Common myeloid progenitor, CD34-positive (primary cell): Measurements from ENCODE around the gene TMC2.

ENCODE experiments used
- CTCF ChIA-PET: fragments of 350-600 bp; sonication (Branson Sonifier 250); formaldehyde crosslinking; loops from one replicate; lab custom pipeline; 2021; ENCODE audit warnings: antibody characterized with exemption; lab: Charles Lee
- POLR2A ChIA-PET: fragments of 350-600 bp; sonication (Branson Sonifier 250); formaldehyde crosslinking; loops from one replicate; lab custom pipeline; 2021; ENCODE audit warnings: antibody characterized with exemption; lab: Charles Lee
- DNase-seq, 3 donors: peaks; one replicate each; pipeline versions ENCODE4 v3.0.0 to v3.0.0-alpha.2; 2013
- H3K27ac ChIP-seq, 2 experiments: 1 replicate in 1 of 2; 2 replicates in 1 of 2; pipeline ENCODE4 v1.7.0; 2013; ENCODE audit warnings: inconsistent platforms in 2 of 2, low read length in 2 of 2, mild to moderate bottlenecking in 2 of 2, low read depth in 1 of 2, moderate library complexity in 1 of 2; ENCODE audit not compliant: severe bottlenecking in 2 of 2, insufficient read depth in 1 of 2, poor library complexity in 1 of 2
- H3K27me3 ChIP-seq, 5 experiments: replicated peaks in 2 of 5; 1 replicate in 3 of 5; 2 replicates in 2 of 5; pipeline versions ENCODE4 v1.6.1 to v1.7.0; 2013; ENCODE audit warnings: low read length in 4 of 5, mild to moderate bottlenecking in 2 of 5, moderate library complexity in 2 of 5, inconsistent platforms in 1 of 5; ENCODE audit not compliant: insufficient read depth in 5 of 5, control insufficient read depth in 4 of 5
- H3K36me3 ChIP-seq, 4 experiments: 1 replicate in 2 of 4; 2 replicates in 2 of 4; pipeline versions ENCODE4 v1.6.1 to v1.7.0; 2013; ENCODE audit warnings: low read length in 3 of 4, control low read depth in 1 of 4, mild to moderate bottlenecking in 1 of 4; ENCODE audit not compliant: control insufficient read depth in 4 of 4, insufficient read depth in 4 of 4
- H3K4me1 ChIP-seq, 4 experiments: 1 replicate in 3 of 4; 2 replicates in 1 of 4; pipeline versions ENCODE4 v1.6.1 to v1.7.1; 2013; ENCODE audit warnings: low read length in 3 of 4, mild to moderate bottlenecking in 3 of 4, control low read depth in 1 of 4, inconsistent platforms in 1 of 4, moderate library complexity in 1 of 4; ENCODE audit not compliant: control insufficient read depth in 4 of 4, insufficient read depth in 4 of 4; ENCODE audit errors: control extremely low read depth in 1 of 4
- H3K4me3 ChIP-seq, 7 experiments: 1 replicate in 4 of 7; 2 replicates in 3 of 7; pipeline versions ENCODE4 v1.5.1 to v1.7.0; 2013; ENCODE audit warnings: mild to moderate bottlenecking in 7 of 7, low read length in 6 of 7, moderate library complexity in 6 of 7, inconsistent platforms in 2 of 7, low read depth in 2 of 7, control low read depth in 1 of 7; ENCODE audit not compliant: insufficient read depth in 4 of 7, control insufficient read depth in 1 of 7; ENCODE audit errors: extremely low read depth in 1 of 7
- H3K9me3 ChIP-seq, 5 experiments: 1 replicate in 4 of 5; 2 replicates in 1 of 5; pipeline versions ENCODE4 v1.6.1 to v1.7.1; 2013; ENCODE audit warnings: low read length in 4 of 5, mild to moderate bottlenecking in 2 of 5, inconsistent platforms in 1 of 5, low read depth in 1 of 5, moderate library complexity in 1 of 5; ENCODE audit not compliant: control insufficient read depth in 4 of 5, insufficient read depth in 2 of 5; ENCODE audit errors: control extremely low read depth in 1 of 5
- WGBS: methylation state at CpG from one replicate; pipeline ENCODE4 v1.1.5; 2013; ENCODE audit not compliant: insufficient coverage; 5-methylcytosine and 5-hydroxymethylcytosine counted together

The TMC2 gene

GRCh38 chr20:2575682-2576081 lies 39.3 kb downstream of the TMC2 start:
- no peak overlapping the region for H3K4me3 ChIP-seq
- no peak overlapping the region for H3K27ac ChIP-seq
- no peaks in the 10 kb centered on the region for H3K9me3 ChIP-seq
- WGBS: no CpG with 5 or more reads among the region's 1 CpG
- H3K27me3 ChIP-seq: peaks cover under 1 to 21% (median 7%) of the 10 kb centered on the region in 5 experiments
- POLR2A ChIA-PET: no interaction called here
- no peak for DNase-seq
- H3K4me1 ChIP-seq: peaks cover 0 to 8% (median 2%) of the 10 kb centered on the region in 4 experiments
- CTCF ChIA-PET: no interaction called here
- no peaks in the 10 kb centered on the region for H3K36me3 ChIP-seq

DNA sequence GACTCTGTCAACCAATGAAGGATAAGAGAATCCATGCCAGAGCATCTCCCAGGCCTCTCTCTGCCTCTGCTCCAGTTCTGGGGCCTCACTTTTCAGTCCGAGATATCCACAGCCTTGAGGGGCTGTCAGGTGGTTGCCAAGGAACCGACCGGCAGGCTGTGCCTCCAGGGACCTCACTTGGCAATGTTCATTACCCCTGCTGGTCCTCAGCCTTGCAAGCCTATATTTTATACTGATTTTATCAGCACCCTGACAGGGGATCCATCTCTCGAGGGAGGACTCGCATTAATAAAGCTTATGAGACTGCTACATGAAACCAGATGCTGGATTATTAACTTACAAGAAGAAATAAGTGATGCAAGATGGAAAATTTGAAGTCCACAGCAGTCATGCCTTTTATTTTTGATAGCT lies 39.9 kb downstream of the TMC2 start:
- no peak overlapping the region for H3K27ac ChIP-seq
- CTCF ChIA-PET: no interaction called here
- WGBS: 98% methylated on average over 5 of the region's 5 CpGs
- H3K4me3 ChIP-seq: no peak overlapping the region
- no peak for DNase-seq
- no peaks in the 10 kb centered on the region for H3K36me3 ChIP-seq
- peaks cover 0 to 15% (median 7%) of the 10 kb centered on the region in 5 experiments for H3K27me3 ChIP-seq
- peaks cover 0 to 8% (median 2%) of the 10 kb centered on the region in 4 experiments for H3K4me1 ChIP-seq
- POLR2A ChIA-PET: no interaction called here
- no peaks in the 10 kb centered on the region for H3K9me3 ChIP-seq

- Histone ChIP-seq H3K9me3 (no peaks in the 10 kb centered on the region), H3K36me3 (no peaks in the 10 kb centered on the region), H3K4me1 (peaks cover 0 to 8% (median 2%) of the 10 kb centered on the region in 4 experiments), H3K4me3 (peak overlapping the region in 2 of 7 experiments; percentile 3 to 6), H3K27ac (no peak overlapping the region), H3K27me3 (peaks cover 0 to 14% (median 3%) of the 10 kb centered on the region in 5 experiments)
- CTCF ChIA-PET: no interaction called here
- POLR2A ChIA-PET: interaction anchor here (0.6 kb wide), 1 partner anchor 17 kb away, joined by 3 read pairs; no protein-coding TSS in a partner anchor
- peak; percentile 28 to 50 (median 39) for DNase-seq
- 23% methylated on average over 7 of the region's 10 CpGs for WGBS
Measured at GRCh38 chr20:2578475-2579192, 42.3 kb downstream of the TMC2 start.

GRCh38 chr20:2585811-2586210 lies 49.4 kb downstream of the TMC2 start:
- H3K4me1 ChIP-seq: no peaks in the 10 kb centered on the region
- POLR2A ChIA-PET: no interaction called here
- H3K9me3 ChIP-seq: no peaks in the 10 kb centered on the region
- no peak overlapping the region for H3K27ac ChIP-seq
- no peak overlapping the region for H3K4me3 ChIP-seq
- H3K27me3 ChIP-seq: peaks cover 0 to 11% (median 3%) of the 10 kb centered on the region in 5 experiments
- no peak for DNase-seq
- H3K36me3 ChIP-seq: no peaks in the 10 kb centered on the region
- CTCF ChIA-PET: no interaction called here
- 90% methylated on average over 1 of the region's 1 CpG for WGBS

- DNase-seq: no peak
- ChIA-PET CTCF (no interaction called here), POLR2A (interaction anchor here (0.7 kb wide), 1 partner anchor 65 kb away, joined by 6 read pairs; no protein-coding TSS in a partner anchor)
- Histone ChIP-seq H3K4me3 (no peak overlapping the region), H3K9me3 (no peaks in the 10 kb centered on the region), H3K27ac (no peak overlapping the region), H3K4me1 (no peaks in the 10 kb centered on the region), H3K36me3 (no peaks in the 10 kb centered on the region), H3K27me3 (peaks cover 0 to 13% (median 9%) of the 10 kb centered on the region in 5 experiments)
- WGBS: 100% methylated on average over 1 of the region's 1 CpG
Measured at GRCh38 chr20:2593756-2594155, 57.4 kb downstream of the TMC2 start.

- Histone ChIP-seq H3K27me3 (peaks cover 0 to 19% (median 9%) of the 10 kb centered on the region in 5 experiments), H3K36me3 (no peaks in the 10 kb centered on the region), H3K4me3 (no peak overlapping the region), H3K9me3 (no peaks in the 10 kb centered on the region), H3K4me1 (no peaks in the 10 kb centered on the region), H3K27ac (no peak overlapping the region)
- ChIA-PET CTCF (no interaction called here), POLR2A (interaction anchor here (1.0 kb wide), 1 partner anchor 16 kb away, joined by 3 read pairs; no protein-coding TSS in a partner anchor)
- DNase-seq: no peak
- WGBS: 100% methylated on average over 1 of the region's 2 CpGs
Measured at GRCh38 chr20:2595076-2595475, 58.7 kb downstream of the TMC2 start.

GRCh38 chr20:2596673-2597279 lies 60.4 kb downstream of the TMC2 start:
- CTCF ChIA-PET: no interaction called here
- Histone ChIP-seq H3K27ac (no peak overlapping the region), H3K4me1 (no peaks in the 10 kb centered on the region), H3K27me3 (peaks cover 0 to 17% (median 9%) of the 10 kb centered on the region in 5 experiments), H3K4me3 (no peak overlapping the region), H3K9me3 (no peaks in the 10 kb centered on the region), H3K36me3 (no peaks in the 10 kb centered on the region)
- no peak for DNase-seq
- WGBS: 67% methylated on average over 7 of the region's 8 CpGs
- POLR2A ChIA-PET: no interaction called here
